PC-9 (cell line): ENCODE results near the gene ABHD17A.

Source experiments
- EZH2 ChIP-seq: fragments of 200-600 bp; sonication (generic); IDR thresholded peaks from 2 replicates; pipeline ENCODE4 v1.8.0; 2017; ENCODE audit warnings: antibody characterized with exemption, low read depth
- TF ChIP-seq, protein P1 (sequence below): fragments of 200-600 bp; sonication (generic); conservative IDR thresholded peaks from 2 replicates; pipeline ENCODE4 v1.6.1; 2017; ENCODE audit warnings: mixed run types, antibody characterized with exemption, mild to moderate bottlenecking, moderate library complexity

DNA sequence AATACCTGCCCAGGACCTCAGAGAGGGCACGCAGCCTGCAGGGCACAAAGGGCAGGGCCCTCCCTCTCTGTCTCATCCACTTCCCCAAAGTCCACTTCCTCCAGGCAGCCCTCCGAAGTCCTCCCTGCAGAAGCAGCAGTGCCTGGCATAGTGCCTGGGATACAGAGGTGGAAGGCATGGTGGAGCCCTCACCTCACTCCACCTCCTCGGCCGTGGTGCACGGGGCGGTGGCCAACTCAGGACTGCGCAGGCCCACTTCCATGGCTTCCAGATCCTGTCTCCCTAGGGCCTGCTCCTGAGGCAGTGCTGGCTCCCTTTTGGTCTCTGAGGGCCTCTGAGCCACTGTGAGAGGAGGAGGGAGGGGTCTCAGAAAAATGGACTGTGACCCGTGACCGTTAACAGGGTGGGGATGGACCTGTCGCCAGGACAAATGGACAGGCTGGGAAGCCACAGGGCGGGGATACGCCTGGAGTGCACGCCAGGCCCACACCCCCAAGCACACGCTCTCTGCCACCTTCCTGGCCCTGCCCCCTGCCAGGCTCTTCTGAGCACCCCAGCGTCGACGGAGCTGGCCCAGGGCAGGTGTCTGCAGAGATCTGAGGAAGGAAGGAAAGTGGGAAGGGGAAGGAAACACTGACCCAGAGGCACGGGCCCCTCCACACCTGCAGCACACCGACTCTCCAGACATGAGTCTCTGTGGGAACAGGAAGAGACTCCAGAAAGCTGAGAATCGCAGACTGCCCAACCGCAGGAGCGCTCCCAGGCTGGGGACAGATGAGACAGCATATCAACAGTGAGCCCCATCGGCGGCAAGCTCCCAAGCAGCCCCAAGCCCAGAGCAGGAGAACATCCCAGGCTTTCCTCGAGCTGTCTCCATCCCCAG is 45.4 kb downstream of the ABHD17A start:
- TF ChIP-seq, protein P1, sequence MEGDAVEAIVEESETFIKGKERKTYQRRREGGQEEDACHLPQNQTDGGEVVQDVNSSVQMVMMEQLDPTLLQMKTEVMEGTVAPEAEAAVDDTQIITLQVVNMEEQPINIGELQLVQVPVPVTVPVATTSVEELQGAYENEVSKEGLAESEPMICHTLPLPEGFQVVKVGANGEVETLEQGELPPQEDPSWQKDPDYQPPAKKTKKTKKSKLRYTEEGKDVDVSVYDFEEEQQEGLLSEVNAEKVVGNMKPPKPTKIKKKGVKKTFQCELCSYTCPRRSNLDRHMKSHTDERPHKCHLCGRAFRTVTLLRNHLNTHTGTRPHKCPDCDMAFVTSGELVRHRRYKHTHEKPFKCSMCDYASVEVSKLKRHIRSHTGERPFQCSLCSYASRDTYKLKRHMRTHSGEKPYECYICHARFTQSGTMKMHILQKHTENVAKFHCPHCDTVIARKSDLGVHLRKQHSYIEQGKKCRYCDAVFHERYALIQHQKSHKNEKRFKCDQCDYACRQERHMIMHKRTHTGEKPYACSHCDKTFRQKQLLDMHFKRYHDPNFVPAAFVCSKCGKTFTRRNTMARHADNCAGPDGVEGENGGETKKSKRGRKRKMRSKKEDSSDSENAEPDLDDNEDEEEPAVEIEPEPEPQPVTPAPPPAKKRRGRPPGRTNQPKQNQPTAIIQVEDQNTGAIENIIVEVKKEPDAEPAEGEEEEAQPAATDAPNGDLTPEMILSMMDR = no peak
- TF ChIP-seq EZH2 = no peak
